IPS DF 4.7 (cell line): ENCODE results near the gene GLI3.

Experiments used
- DNase-seq: peaks from one replicate; pipeline ENCODE4 v3.0.0-alpha.2; 2013; ENCODE audit warnings: low spot score; ENCODE audit errors: extremely low read depth

The GLI3 gene

GRCh38 chr7:42039921-42040320, 197.1 kb downstream of the GLI3 start:
- no peak for DNase-seq

DNA sequence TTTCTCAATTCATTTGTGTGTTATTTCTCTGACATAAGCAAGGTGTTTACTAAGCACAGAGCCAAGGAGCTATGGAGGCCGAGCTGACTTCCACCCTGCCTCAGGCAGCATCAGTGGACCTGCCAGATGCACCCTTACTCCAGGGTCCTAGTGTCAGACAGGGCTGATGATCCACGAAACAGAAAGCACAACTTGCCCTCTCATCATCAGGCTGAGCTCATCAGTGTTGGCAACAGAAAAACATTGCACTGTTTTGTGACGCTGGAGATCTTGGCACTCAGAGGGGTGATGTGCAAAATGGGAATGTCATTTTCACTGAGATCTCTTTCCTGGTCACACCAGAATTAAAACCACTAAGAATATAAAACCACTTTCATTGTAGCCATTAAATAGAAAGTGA, 201.8 kb downstream of the GLI3 start:
- DNase-seq = no peak

DNA sequence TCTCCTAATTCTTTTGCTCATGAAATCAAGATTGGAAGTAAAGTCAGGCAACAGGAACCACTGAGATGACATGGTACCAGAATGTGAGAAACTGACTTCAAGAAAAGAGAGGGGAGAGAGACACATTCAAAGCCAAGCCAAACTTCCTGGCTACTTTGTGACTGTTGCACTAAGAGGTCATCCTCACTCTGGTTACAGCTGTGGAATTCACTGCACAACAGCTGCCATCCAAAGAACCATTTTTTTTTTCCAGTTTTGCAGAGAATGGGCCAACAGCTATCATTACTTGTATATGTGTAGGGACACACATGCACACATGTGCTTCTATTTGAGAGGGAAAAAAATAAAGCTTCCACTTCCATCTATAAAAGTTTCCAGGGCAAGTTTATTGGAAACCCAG, 203.5 kb downstream of the GLI3 start:
- DNase-seq = no peak

GRCh38 chr7:42029405-42029804, 207.6 kb downstream of the GLI3 start:
- DNase-seq = no peak

GRCh38 chr7:42027521-42027920, 209.5 kb downstream of the GLI3 start:
- no peak for DNase-seq

- no peak for DNase-seq
Observed at GRCh38 chr7:42026622-42027197, 210.3 kb downstream of the GLI3 start.

- no peak for DNase-seq
Observed at GRCh38 chr7:42025635-42026375, 211.2 kb downstream of the GLI3 start.

DNA sequence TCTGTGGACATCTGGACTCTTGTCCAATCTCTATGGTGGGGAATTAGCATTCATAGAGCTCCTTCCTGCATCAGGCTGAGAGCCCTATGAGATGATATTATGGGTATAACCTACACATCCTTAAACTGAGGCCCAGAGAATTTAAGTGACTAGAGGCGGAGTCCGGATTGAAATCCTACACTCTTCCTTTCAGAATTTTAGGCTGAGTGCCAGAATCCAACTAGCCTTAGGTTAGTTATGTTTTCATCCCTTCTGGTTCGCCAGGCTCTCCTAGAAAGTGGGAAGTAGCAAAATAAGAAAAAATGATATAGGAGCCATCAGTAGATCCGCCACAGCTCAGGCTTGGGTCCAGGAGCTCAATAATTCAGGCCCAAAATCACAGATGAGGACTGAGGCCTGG, 212.5 kb downstream of the GLI3 start:
- DNase-seq = no peak

DNA sequence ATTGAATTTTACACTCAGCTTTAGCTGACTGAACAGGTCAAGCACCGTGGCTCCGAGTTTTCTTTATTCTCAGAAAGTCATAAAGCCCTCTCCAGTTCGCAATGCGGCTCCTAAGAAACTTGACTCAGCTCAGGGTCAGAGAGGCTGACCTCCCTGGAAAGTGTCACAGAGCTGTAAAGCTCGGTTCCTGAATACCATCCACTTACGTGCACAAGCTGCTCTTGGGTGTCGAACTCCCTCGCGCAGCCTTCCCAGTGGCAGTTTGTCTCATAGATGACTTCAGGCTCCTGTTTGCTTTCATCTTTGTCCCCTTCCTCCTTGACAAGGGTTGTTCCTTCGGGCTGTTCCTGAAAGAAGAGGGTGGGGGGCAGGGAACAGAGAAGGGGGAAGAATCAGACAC, 213.7 kb downstream of the GLI3 start:
- DNase-seq = no peak

- DNase-seq = no peak
Observed at GRCh38 chr7:42022791-42023190, 214.2 kb downstream of the GLI3 start.

DNA sequence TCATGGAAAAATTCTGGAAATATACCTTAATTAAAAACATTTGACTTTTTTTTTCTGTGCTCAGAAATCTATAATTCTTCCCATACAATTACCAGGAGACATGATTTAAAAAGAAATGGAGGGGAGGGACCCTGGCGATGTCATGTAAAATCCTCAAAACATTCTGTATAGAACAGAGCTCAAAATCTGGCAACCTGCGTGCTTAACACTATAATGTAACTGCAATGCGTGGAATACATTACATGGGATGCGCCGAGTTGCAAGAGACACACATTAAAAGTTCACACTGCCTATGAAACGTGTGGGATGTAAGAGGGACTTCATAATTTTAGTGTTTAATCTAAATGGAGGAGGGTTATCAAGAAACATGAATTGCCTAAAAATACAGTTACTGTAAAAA, 215.0 kb downstream of the GLI3 start:
- no peak for DNase-seq

- DNase-seq = no peak
Observed at GRCh38 chr7:42021631-42022030, 215.4 kb downstream of the GLI3 start.

DNA sequence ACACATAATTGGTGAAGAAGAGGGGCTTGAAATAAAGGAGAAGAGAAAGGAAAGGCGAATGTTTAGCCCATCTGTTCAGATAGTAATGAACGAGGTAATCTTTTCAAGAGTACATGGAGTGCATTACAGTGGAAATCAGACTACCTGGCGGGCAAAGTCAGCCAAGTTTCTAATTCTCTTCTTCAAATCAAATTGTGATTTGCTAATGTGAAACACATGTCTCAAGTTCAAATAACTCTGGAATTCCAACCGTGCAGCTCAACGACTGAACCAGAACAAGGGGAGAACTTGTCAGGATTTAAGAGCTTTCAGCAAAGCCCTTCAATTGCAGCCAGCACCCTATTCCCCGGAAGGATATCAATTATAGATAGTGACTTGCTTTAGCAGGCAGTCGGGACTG, 216.9 kb downstream of the GLI3 start:
- no peak for DNase-seq

GRCh38 chr7:42017349-42017986, 219.5 kb downstream of the GLI3 start:
- no peak for DNase-seq

DNA sequence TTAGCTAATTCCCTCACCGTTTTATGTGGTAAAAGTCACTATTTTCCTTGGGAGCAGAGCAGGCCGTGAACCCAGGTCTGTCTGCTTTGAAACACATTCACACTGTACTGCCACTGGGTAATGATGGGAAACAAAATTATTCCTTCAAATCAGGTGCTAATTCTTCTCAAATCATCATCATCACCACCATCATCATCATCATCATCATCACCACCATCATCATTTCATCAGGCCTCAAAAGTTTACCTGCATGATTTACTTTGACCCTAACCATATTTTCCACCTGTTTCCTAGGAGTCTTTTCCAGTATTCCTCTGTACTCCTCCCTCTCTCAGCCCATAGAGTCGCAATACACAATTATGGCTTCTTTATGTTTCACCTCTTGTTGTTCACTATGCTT, 220.5 kb downstream of the GLI3 start:
- no peak for DNase-seq

GRCh38 chr7:42014625-42015618, 222.1 kb downstream of the GLI3 start:
- DNase-seq = peak; percentile 49

DNA sequence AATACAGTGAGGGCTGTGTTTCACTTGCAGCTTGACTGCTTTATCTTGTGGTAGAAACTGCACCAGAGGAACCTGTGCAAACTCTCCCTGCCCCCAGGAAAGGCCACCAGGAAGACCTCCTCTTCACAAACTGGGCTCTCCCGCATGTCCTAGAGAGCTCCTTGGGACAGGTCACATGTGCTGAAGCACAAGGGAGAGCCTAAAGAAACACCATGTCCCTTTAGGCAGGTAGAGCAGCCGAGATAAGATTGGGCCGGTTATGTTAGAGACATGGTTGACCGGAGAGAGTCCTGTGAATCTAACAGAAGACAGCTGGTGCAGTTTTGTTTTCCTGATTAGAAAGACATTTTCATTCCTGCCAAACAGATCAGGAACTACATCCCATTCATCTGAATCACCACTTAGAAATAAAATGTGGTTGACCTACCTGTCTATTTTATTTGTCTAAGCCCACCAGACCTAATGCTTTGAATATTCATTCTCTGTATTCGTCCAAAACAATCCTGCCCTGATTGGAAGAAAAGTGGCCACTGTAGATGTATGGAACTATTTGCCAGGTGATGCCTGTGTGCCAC, 224.1 kb downstream of the GLI3 start:
- no peak for DNase-seq

- DNase-seq = no peak
Observed at GRCh38 chr7:42012313-42012712, 224.7 kb downstream of the GLI3 start.

DNA sequence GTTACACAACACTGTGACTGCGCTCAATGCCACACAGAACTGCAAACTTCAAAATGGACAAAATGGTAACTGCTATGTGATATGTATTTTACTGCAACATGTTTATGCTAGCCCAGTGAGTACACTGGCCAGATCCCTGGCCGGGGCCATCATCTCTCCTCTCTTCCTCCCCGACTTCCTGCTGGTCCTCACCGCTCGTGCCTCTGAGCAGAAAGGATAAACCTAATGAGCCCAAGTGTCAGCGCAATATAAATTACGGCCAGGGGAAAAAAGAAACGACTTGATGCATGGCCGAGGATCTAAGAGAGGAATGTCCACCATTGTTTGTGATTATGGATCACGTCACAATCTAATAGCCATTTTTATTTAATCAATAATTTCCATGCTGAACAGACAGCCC, 225.2 kb downstream of the GLI3 start:
- DNase-seq = no peak

DNA sequence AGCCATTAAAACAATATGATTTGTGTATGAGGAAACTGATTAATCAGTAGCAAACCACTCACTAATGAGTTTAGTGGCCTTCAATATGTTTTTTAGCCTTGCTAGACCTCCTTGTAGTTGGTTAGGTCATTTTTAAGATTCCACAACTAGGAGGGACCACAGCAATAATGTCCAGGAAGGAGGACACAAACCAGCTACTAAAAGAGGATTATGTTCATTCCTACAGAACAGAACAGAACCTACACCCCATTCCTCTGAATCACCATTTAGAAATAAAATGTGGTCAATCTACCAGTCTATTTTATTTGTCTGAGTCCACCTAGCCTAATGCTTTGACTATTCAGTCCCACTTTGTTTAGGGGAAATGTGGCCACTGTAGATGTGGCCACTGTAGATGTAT, 226.3 kb downstream of the GLI3 start:
- DNase-seq = no peak

DNA sequence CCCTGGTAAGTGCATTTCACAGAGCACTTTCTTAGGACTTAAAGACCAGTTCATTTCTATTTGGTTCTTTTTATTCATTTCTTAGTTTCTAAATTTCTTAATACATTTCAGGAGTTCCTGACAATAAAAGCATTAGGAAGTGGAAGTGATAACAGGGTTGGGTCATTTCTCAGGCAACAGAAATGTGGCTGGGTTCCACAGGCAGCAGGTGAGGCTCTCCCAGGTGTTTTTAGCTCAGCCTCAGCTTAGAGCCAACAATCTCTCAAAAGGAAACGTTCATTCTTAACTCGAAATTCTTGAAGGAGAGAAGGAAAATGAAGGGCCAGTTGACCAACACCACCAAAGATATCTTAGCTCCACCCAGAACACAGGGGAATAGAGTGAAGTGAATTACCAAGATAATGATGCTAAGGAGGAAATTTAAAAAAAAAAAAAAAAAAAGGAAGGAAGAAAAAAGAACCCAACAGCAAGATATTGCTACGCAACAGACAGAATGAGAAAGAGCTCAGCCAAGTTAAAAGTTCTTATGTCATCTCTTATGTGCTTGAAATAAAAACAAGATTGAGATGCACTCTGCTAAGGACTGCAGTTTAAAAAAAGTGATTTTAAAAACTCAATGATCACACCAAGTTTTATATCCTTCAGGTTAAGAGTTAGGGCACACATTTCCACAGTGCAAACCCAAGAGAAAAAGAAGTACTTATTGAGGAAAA, 230.1 kb downstream of the GLI3 start:
- no peak for DNase-seq
